GM12864 (cell line): ENCODE results near the gene INHA.

ENCODE experiments used
- DNase-seq: peaks from one replicate; pipeline ENCODE4 v3.0.0-alpha.2; 2011; ENCODE audit warnings: low read depth
- H3K4me3 ChIP-seq: 2 replicates; pipeline ENCODE4 v1.5.1; 2011; ENCODE audit warnings: mild to moderate bottlenecking, low read depth, low read length, control low read depth
- CTCF ChIP-seq: IDR thresholded peaks from 2 replicates; pipeline ENCODE4 v1.5.1; 2011; ENCODE audit warnings: low read depth, mild to moderate bottlenecking, moderate library complexity, low read length, control low read depth, inconsistent platforms; ENCODE audit errors: missing control alignments

Gene INHA

GRCh38 chr2:219613461-219614070, 41.5 kb downstream of the INHA start:
- no peak for DNase-seq
- H3K4me3 ChIP-seq = no peak overlapping the region
- no peak for TF ChIP-seq CTCF

GRCh38 chr2:219614076-219614860, 42.2 kb downstream of the INHA start:
- no peak overlapping the region for H3K4me3 ChIP-seq
- no peak for DNase-seq
- TF ChIP-seq CTCF = no peak

GRCh38 chr2:219615036-219615435, 42.9 kb downstream of the INHA start:
- H3K4me3 ChIP-seq = no peak overlapping the region
- no peak for TF ChIP-seq CTCF
- no peak for DNase-seq

- H3K4me3 ChIP-seq = no peak overlapping the region
- no peak for TF ChIP-seq CTCF
- DNase-seq = no peak
Measured at GRCh38 chr2:219615894-219616293, 43.8 kb downstream of the INHA start.

GRCh38 chr2:219616550-219616949, 44.4 kb downstream of the INHA start:
- H3K4me3 ChIP-seq = no peak overlapping the region
- no peak for DNase-seq
- no peak for TF ChIP-seq CTCF

GRCh38 chr2:219618733-219619122, 46.6 kb downstream of the INHA start:
- DNase-seq = no peak
- H3K4me3 ChIP-seq = no peak overlapping the region
- TF ChIP-seq CTCF = no peak

- TF ChIP-seq CTCF = no peak
- no peak overlapping the region for H3K4me3 ChIP-seq
- DNase-seq = no peak
Measured at GRCh38 chr2:219619235-219619634, 47.1 kb downstream of the INHA start.
